HCT116 (cell line): ENCODE data around the gene FBXL17. TPM values are rescaled to one million over a fixed set of nuclear protein-coding genes. Genes with fewer than 3 reads are reported as not detected.

ENCODE experiments used
- ATAC-seq: fragments of 200-7000 bp; cut with Tn5 transposase; 2 replicates; pipeline ENCODE4 v1.9.1; 2020; ENCODE audit warnings: mild to moderate bottlenecking, moderate library complexity
- BruUV-seq: library from RNA; stranded (reverse); fragments of 400-500 nt; replicated peaks from 2 replicates; lab custom pipeline; 2021; lab: Mats Ljungman, UMichigan
- CTCF ChIA-PET: fragments of 300-600 bp; sonication (Branson Sonifier 250); formaldehyde crosslinking; loops from one replicate; lab custom pipeline; 2021; ENCODE audit warnings: antibody characterized with exemption; lab: Charles Lee
- POLR2A ChIA-PET: fragments of 300-600, 350-600 bp; sonication (Branson Sonifier 250); formaldehyde crosslinking; loops from one replicate; lab custom pipeline; 2021; ENCODE audit warnings: antibody characterized with exemption; lab: Charles Lee
- RAD21 ChIA-PET, 2 experiments: fragments of 300-600 bp; sonication (Branson Sonifier 250); formaldehyde crosslinking; loops; one replicate each; lab custom pipeline; 2023; ENCODE audit warnings: low total read pairs in 2 of 2; ENCODE audit not compliant: uncharacterized antibody in 2 of 2, unreplicated experiment in 2 of 2, low non-redundant PET in 1 of 2; lab: Charles Lee
- DNase-seq: peaks from one replicate; pipeline ENCODE4 v3.0.0-alpha.2; 2010; ENCODE audit warnings: low read depth, low spot score
- H2AFZ ChIP-seq: fragments of 200-600 bp; shearing (Covaris generic), sonication (generic); 2 replicates; pipeline ENCODE4 v1.6.1; 2017; ENCODE audit warnings: low read depth, mixed run types, mixed read lengths, antibody characterized with exemption, low read length; ENCODE audit not compliant: poor library complexity, severe bottlenecking
- H3K27ac ChIP-seq: 2 replicates; pipeline ENCODE4 v1.5.1; 2012; ENCODE audit warnings: low read depth, low read length
- H3K27me3 ChIP-seq: fragments of 200-600 bp; sonication (generic); 2 replicates; pipeline ENCODE4 v1.6.1; 2016; ENCODE audit warnings: mixed run types, low read length, mixed read lengths; ENCODE audit not compliant: insufficient read depth
- H3K36me3 ChIP-seq, 2 experiments: fragments of 200-500 bp in 1 of 2; fragments of 200-600 bp in 1 of 2; sonication (Bioruptor generic) in 1 of 2; sonication (generic) in 1 of 2; 2 replicates each; pipeline versions ENCODE4 v1.5.1 to v1.6.1; 2014 to 2016; ENCODE audit warnings: low read length in 2 of 2, inconsistent platforms in 1 of 2, mixed read lengths in 1 of 2, mixed run types in 1 of 2; ENCODE audit not compliant: insufficient read depth in 2 of 2, control insufficient read depth in 1 of 2
- H3K4me1 ChIP-seq, 2 experiments: fragments of 200-600 bp in 1 of 2; sonication (generic) in 1 of 2; 2 replicates each; pipeline versions ENCODE4 v1.5.1 to v1.6.1; 2012 to 2017; ENCODE audit warnings: low read length in 2 of 2, inconsistent platforms in 1 of 2, mild to moderate bottlenecking in 1 of 2, mixed read lengths in 1 of 2, mixed run types in 1 of 2, moderate library complexity in 1 of 2; ENCODE audit not compliant: insufficient read depth in 2 of 2, control insufficient read depth in 1 of 2
- H3K4me2 ChIP-seq: fragments of 200-600 bp; sonication (generic); 2 replicates; pipeline ENCODE4 v1.6.1; 2017; ENCODE audit warnings: mixed run types, low read length, mixed read lengths
- H3K4me3 ChIP-seq, 2 experiments: fragments of 200-600 bp in 1 of 2; sonication (generic) in 1 of 2; replicated peaks in 1 of 2; 2 replicates each; pipeline ENCODE4 v1.5.1; 2011 to 2016; ENCODE audit warnings: low read length in 2 of 2, control low read depth in 1 of 2, low read depth in 1 of 2, mild to moderate bottlenecking in 1 of 2, mixed read lengths in 1 of 2, mixed run types in 1 of 2
- H3K79me2 ChIP-seq: fragments of 200-600 bp; sonication (generic); 2 replicates; pipeline ENCODE4 v1.6.1; 2017; ENCODE audit warnings: mild to moderate bottlenecking, mixed run types, low read length, moderate library complexity, mixed read lengths; ENCODE audit not compliant: insufficient read depth
- H3K9ac ChIP-seq: fragments of 200-600 bp; sonication (generic); 2 replicates; pipeline ENCODE4 v1.6.1; 2016; ENCODE audit warnings: low read length, mixed read lengths
- H3K9me2 ChIP-seq: fragments of 200-600 bp; sonication (generic), shearing (Covaris generic); 2 replicates; pipeline ENCODE4 v1.6.1; 2017; ENCODE audit warnings: mixed run types, mild to moderate bottlenecking, moderate library complexity; ENCODE audit not compliant: insufficient read depth
- H3K9me3 ChIP-seq, 2 experiments: fragments of 200-500 bp in 1 of 2; fragments of 200-600 bp in 1 of 2; sonication (Bioruptor generic) in 1 of 2; sonication (generic) in 1 of 2; 2 replicates each; pipeline ENCODE4 v1.6.1; 2014 to 2017; ENCODE audit warnings: low read length in 2 of 2, mixed read lengths in 2 of 2, inconsistent platforms in 1 of 2, low read depth in 1 of 2, mild to moderate bottlenecking in 1 of 2, mixed run types in 1 of 2, moderate library complexity in 1 of 2; ENCODE audit not compliant: control insufficient read depth in 1 of 2, insufficient read depth in 1 of 2
- H4K20me1 ChIP-seq: fragments of 200-600 bp; sonication (generic), shearing (Covaris generic); 2 replicates; pipeline ENCODE4 v1.6.1; 2017; ENCODE audit warnings: mixed run types, mild to moderate bottlenecking, moderate library complexity; ENCODE audit not compliant: insufficient read depth
- ATF3 ChIP-seq: IDR thresholded peaks from 2 replicates; pipeline ENCODE4 v1.6.1; 2012
- CEBPB ChIP-seq: IDR thresholded peaks from 2 replicates; pipeline ENCODE4 v1.6.1; 2012; ENCODE audit warnings: low read depth
- ELF1 ChIP-seq: IDR thresholded peaks from 2 replicates; pipeline ENCODE4 v1.6.1; 2012; ENCODE audit warnings: low read depth, borderline replicate concordance
- EZH2phosphoT487 ChIP-seq: fragments of 200-600 bp; IDR thresholded peaks from 2 replicates; pipeline ENCODE4 v1.6.1; 2018; ENCODE audit warnings: antibody characterized with exemption, borderline replicate concordance
- SRF ChIP-seq: IDR thresholded peaks from 2 replicates; pipeline ENCODE4 v1.6.1; 2012; ENCODE audit warnings: low read depth
- ZFX ChIP-seq: fragments of 450-650 bp; IDR thresholded peaks from 2 replicates; pipeline ENCODE4 v1.6.1; 2017
- ZNF274 ChIP-seq: fragments of 200-500 bp; sonication (Bioruptor generic); IDR thresholded peaks from 2 replicates; pipeline ENCODE4 v1.6.1; 2014; ENCODE audit warnings: mild to moderate bottlenecking, low read depth, low read length, inconsistent platforms
- intact Hi-C: fragments of 100-400 bp; cut with micrococcal nuclease; formaldehyde crosslinking; loops from 2 replicates; pipeline ENCODE4 v1.10.0; 2022
- total RNA-seq: library from RNA; stranded (reverse); gene quantifications from one replicate; pipeline ENCODE4 v1.2.1, GENCODE V29; 2021; ENCODE audit not compliant: unreplicated experiment

Gene FBXL17
- total RNA-seq, 1 experiment from 2014 or later, result 9.4 TPM

DNA sequence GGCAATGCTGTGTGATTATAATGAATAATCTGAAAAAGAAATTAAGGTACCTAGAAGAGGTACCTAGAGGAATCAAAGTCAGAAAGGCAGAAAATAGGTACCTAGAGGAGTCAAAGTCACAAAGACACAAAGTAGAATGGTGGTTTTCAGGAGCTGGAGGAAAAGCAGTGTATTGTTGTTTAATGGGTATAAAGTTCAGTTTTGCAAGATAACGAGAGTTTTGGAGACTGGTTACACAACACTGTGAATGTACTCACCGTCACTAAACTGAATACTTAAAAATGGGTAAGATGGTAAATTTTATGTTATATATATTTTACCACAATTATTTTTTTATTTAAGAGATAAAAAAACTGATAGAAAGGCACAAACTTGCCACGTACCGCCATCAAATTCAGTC is 57.0 kb downstream of the FBXL17 start:
- ChIA-PET CTCF (no interaction called here), POLR2A (no interaction called here), RAD21 (no interaction called here)
- intact Hi-C loops, result no loop called here
- DNase-seq (no peak), ATAC-seq (no peak)
- Histone ChIP-seq H3K27ac (no peak overlapping the region), H4K20me1 (no peaks in the 10 kb centered on the region), H3K4me2 (no peak overlapping the region), H3K4me1 (no peaks in the 10 kb centered on the region), H3K4me3 (no peak overlapping the region), H3K36me3 (no peaks in the 10 kb centered on the region), H2AFZ (no peak overlapping the region), H3K9me3 (no peaks in the 10 kb centered on the region), H3K79me2 (no peaks in the 10 kb centered on the region), H3K9me2 (no peaks in the 10 kb centered on the region), H3K27me3 (no peaks in the 10 kb centered on the region), H3K9ac (no peak overlapping the region)
- TF ChIP-seq ZFX (no peak), ZNF274 (no peak)
- BruUV-seq, result no TSS peak

GRCh38 chr5:108321341-108321740 is 60.6 kb downstream of the FBXL17 start:
- no peaks in the 10 kb centered on the region for H3K27me3 ChIP-seq
- CTCF ChIA-PET, result no interaction called here
- no peaks in the 10 kb centered on the region for H3K4me1 ChIP-seq
- no peaks in the 10 kb centered on the region for H3K9me3 ChIP-seq
- no peaks in the 10 kb centered on the region for H4K20me1 ChIP-seq
- no peaks in the 10 kb centered on the region for H3K36me3 ChIP-seq
- ATAC-seq, result no peak
- RAD21 ChIA-PET, result no interaction called here
- no TSS peak for BruUV-seq
- H3K27ac ChIP-seq, result no peak overlapping the region
- H3K9ac ChIP-seq, result no peak overlapping the region
- no peak overlapping the region for H3K4me2 ChIP-seq
- H3K9me2 ChIP-seq, result no peaks in the 10 kb centered on the region
- no peaks in the 10 kb centered on the region for H3K79me2 ChIP-seq
- H2AFZ ChIP-seq, result no peak overlapping the region
- POLR2A ChIA-PET, result no interaction called here
- DNase-seq, result no peak
- intact Hi-C loops, result no loop called here
- no peak overlapping the region for H3K4me3 ChIP-seq
- TF ChIP-seq ZFX, result no peak
- no peak for TF ChIP-seq EZH2phosphoT487

DNA sequence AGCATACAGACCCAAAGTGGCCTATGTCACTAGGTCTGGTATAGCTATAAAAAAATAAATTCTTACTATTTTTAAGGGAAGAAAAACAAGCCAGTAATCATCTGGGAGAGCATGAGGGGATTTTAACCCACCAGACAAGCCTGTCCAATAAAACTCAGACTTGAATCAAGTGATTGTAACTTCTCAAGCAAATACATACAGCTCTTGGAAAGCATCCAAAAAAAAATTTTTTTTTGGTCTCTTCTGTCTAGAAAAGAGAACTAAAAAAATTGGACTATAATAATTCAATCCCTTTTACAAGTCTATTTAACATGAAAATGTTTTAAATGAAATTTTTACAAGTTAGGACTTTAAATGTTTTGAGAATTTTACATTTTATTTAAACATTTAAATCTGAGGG is 61.7 kb downstream of the FBXL17 start:
- DNase-seq, result no peak
- H3K9ac ChIP-seq, result no peak overlapping the region
- H3K27ac ChIP-seq, result no peak overlapping the region
- H2AFZ ChIP-seq, result no peak overlapping the region
- ChIA-PET POLR2A (no interaction called here), RAD21 (no interaction called here), CTCF (no interaction called here)
- no peak overlapping the region for H3K4me2 ChIP-seq
- no peaks in the 10 kb centered on the region for H4K20me1 ChIP-seq
- no peaks in the 10 kb centered on the region for H3K4me1 ChIP-seq
- H3K79me2 ChIP-seq, result no peaks in the 10 kb centered on the region
- H3K9me3 ChIP-seq, result no peaks in the 10 kb centered on the region
- no peaks in the 10 kb centered on the region for H3K9me2 ChIP-seq
- ATAC-seq, result no peak
- H3K27me3 ChIP-seq, result no peaks in the 10 kb centered on the region
- intact Hi-C loops, result no loop called here
- no TSS peak for BruUV-seq
- no peak overlapping the region for H3K4me3 ChIP-seq
- TF ChIP-seq ATF3 (no peak), CEBPB (no peak), ELF1 (no peak), SRF (no peak)
- no peaks in the 10 kb centered on the region for H3K36me3 ChIP-seq
